HUES6 (cell line): Measurements from ENCODE around the gene MGLL.

Experiments used
- H3K27ac ChIP-seq: 2 replicates; pipeline ENCODE4 v1.7.0; 2013; ENCODE audit warnings: low read depth, mild to moderate bottlenecking, low read length, inconsistent platforms
- H3K27me3 ChIP-seq: 2 replicates; pipeline ENCODE4 v1.6.1; 2013; ENCODE audit warnings: low read length; ENCODE audit not compliant: control insufficient read depth, insufficient read depth
- H3K36me3 ChIP-seq: 2 replicates; pipeline ENCODE4 v1.6.1; 2013; ENCODE audit warnings: low read length; ENCODE audit not compliant: control insufficient read depth, insufficient read depth
- H3K4me1 ChIP-seq: 2 replicates; pipeline ENCODE4 v1.6.1; 2013; ENCODE audit warnings: low read length; ENCODE audit not compliant: control insufficient read depth, insufficient read depth
- H3K4me3 ChIP-seq: 2 replicates; pipeline ENCODE4 v1.5.1; 2013; ENCODE audit warnings: low read depth, low read length
- H3K9ac ChIP-seq: one replicate; pipeline ENCODE4 v1.6.1; 2013; ENCODE audit warnings: mild to moderate bottlenecking, low read length
- H3K9me3 ChIP-seq: 2 replicates; pipeline ENCODE4 v1.6.1; 2013; ENCODE audit warnings: low read depth, low read length; ENCODE audit not compliant: control insufficient read depth, insufficient read depth

The MGLL gene

DNA sequence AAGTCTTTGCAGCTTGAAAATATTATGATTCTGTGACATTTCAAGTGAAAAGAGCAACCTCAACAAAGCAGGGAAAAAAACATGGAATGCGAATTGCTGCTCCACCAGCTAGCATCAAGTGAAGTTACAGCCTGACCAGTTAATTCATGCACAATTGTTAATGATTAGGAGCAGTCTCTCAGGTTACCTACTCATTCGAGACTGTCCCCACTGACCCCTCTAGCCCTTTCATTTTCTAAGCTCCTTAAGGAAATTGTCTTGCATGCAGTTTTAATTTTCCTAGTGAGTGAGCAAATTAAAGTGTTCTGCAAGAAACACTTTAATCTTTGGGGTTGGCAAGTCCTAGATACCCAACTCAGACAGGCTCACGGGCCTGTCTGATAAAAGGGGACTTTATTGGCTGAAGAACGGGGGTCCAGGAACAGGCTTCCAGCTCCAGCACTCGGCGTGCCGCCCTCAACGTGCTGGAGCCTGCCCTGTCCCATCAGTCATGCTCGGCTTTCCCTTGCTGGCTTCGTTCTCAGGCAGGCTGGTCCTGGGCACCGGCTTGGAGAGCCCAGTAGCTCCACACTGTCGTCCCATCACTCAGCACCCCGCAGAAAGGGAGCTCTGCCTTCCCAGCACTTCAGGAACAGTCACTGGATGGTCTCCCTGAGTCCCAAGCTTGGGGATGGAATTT lies 175.0 kb downstream of the MGLL start:
- no peak overlapping the region for H3K9ac ChIP-seq
- H3K27ac ChIP-seq: no peak overlapping the region
- H3K27me3 ChIP-seq: no peaks in the 10 kb centered on the region
- no peaks in the 10 kb centered on the region for H3K36me3 ChIP-seq
- peaks cover 4% of the 10 kb centered on the region; the same call in 1 of the 2 replicates for H3K4me1 ChIP-seq
- no peaks in the 10 kb centered on the region for H3K9me3 ChIP-seq
- H3K4me3 ChIP-seq: no peak overlapping the region

DNA sequence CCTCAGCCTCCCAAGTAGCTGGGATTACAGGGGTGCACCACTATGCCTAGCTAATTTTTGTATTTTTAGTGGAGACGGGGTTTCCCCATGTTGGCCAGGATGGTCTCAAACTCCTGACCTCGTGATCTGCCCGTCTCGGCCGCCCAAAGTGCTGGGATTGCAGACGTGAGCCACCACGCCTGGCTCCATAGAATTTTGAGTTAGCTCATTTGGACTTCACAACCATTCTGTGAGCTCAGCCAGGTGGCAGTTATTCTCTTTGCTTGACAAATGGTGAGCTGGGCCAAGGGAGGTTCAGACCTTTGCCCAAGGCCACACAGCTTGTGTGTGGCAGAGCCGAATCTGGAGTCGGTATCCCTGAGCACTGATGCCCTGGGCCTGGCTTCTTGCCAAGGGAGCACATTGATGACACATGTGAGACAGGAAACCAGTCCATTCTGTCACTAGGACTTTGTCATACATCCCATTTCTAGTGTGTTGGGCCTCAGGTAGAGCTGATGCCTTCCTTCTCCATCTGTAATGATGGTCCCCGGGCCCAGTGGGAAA lies 175.7 kb downstream of the MGLL start:
- Histone ChIP-seq H3K4me3 (no peak overlapping the region), H3K27ac (no peak overlapping the region), H3K27me3 (no peaks in the 10 kb centered on the region), H3K4me1 (0 out of 2 replicates have a peak, but pooled peaks cover 4% of the 10 kb centered on the region), H3K9ac (no peak overlapping the region), H3K9me3 (no peaks in the 10 kb centered on the region), H3K36me3 (no peaks in the 10 kb centered on the region)

DNA sequence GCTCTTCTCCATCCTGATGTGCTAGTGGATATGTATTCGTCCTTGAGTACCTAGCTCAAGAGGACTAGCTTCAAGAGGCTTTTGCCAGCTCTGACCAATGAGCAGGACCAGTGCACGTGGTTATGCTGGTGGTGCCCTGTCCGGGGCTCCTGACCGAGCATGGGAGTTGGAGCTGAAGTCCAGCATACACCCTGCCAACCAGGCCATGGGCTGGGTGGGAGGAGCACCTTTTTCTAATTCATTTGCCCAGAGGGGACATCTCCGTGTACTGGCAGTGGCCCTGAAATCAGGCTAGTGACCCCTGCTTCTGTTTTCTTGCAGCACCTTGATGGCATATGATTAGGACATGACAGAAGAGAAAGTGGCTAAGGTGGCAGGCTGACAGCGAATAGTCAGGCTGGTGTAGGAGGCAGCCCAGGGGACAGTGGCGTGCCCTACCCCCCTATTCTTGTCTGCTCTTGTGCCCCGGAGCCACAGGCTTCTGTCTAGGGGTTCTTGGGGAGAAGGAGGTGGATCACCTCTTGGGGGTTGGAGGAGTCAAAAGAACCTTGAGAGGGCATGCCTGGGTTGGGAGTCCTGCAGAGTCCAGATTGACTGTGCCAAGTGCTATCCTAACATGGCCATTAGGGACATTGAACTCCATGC lies 176.8 kb downstream of the MGLL start:
- no peaks in the 10 kb centered on the region for H3K27me3 ChIP-seq
- H3K27ac ChIP-seq: no peak overlapping the region
- 0 out of 2 replicates have a peak, but pooled peaks cover 4% of the 10 kb centered on the region for H3K4me1 ChIP-seq
- H3K9ac ChIP-seq: no peak overlapping the region
- no peak overlapping the region for H3K4me3 ChIP-seq
- no peaks in the 10 kb centered on the region for H3K9me3 ChIP-seq
- no peaks in the 10 kb centered on the region for H3K36me3 ChIP-seq

DNA sequence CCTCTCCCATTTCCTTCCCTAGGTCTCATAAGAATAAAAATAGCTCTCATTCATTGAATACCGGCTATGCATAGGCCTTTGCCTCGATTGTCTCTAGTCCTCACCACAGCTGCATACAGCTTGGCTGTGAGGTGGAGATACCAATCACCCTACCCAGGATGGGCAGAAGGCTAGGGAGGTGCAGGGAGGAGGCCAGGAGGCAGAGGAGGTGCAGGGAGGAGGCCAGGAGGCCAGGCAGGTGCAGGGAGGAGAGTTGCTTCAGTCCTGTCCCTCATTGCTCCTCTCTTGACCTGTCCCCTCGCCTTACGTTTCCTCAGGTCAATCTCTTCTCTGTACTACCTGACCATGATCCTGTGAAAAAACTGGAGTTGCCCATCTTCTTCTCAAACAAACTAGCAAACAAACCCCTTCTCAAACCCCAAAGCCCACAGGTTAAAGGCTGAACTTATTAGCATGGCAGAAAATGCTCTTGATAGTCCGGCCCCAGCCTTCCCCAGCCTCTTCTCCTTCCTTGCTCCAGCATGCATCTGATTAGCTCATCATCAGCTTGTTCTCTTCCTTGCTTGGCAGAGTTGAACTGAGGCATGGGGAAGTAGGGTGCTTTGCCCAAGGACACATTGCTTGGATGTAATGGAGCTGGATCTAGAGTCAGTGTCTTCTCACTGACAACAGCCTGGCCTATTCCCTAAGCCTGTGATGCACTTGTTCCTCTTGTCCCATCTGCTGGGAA lies 177.5 kb downstream of the MGLL start:
- Histone ChIP-seq H3K4me1 (0 out of 2 replicates have a peak, but pooled peaks cover 4% of the 10 kb centered on the region), H3K9me3 (no peaks in the 10 kb centered on the region), H3K9ac (no peak overlapping the region), H3K27me3 (no peaks in the 10 kb centered on the region), H3K27ac (no peak overlapping the region), H3K36me3 (no peaks in the 10 kb centered on the region), H3K4me3 (no peak overlapping the region)

DNA sequence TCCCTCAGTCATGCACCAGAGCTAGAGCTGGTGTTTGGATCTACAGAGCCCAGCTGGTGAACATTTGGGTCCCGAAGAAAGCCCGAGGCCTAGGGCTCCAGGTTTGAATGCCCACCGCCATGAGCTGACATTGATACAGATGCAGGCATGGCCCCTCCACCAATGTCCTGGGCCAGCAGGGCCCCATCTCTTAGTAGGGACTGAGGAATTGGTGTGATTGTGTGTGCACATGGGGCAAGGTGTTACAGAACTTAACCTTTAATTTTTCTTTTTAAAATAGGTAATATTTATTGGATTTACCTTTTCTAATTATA lies 182.3 kb downstream of the MGLL start:
- Histone ChIP-seq H3K4me1 (0 out of 2 replicates have a peak, but pooled peaks cover 4% of the 10 kb centered on the region), H3K4me3 (no peak overlapping the region), H3K27me3 (no peaks in the 10 kb centered on the region), H3K9me3 (no peaks in the 10 kb centered on the region), H3K9ac (no peak overlapping the region), H3K27ac (no peak overlapping the region), H3K36me3 (no peaks in the 10 kb centered on the region)

DNA sequence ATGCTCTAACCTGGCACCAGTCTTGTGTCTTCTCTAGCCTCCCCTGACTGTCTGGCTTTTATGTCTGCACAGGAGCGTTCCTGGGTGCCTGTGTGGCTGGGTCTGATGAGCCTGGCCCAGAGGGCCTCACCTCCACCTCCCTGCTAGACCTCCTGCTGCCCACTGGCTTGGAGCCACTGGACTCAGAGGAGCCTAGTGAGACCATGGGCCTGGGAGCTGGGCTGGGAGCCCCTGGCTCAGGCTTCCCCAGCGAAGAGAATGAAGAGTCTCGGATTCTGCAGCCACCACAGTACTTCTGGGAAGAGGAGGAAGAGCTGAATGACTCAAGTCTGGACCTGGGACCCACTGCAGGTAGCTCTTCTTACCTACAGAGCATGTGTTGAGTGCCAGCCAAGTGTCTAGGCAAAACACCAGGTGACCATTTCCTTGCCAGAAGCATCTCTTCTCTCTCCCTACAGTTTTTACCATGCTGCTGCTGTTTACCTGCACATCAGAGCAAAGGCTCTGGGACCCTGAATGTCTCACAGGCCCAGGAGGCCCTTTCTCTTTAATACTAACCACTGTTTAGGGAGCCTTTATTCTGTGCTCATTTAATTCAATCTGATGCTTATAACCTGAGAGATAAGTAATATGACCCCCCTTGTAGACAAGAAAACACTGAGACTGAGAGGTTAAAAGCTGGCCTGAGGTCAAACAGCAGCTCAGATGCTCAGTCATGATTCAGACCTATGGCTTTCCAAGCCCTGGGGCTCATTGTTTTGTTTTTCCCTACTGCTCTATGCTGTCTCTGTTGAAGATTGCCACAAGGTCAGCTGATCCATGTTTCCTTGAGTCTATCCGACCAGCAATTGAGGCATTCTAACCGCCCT lies 182.9 kb downstream of the MGLL start:
- Histone ChIP-seq H3K4me3 (no peak overlapping the region), H3K9ac (no peak overlapping the region), H3K27me3 (no peaks in the 10 kb centered on the region), H3K4me1 (0 out of 2 replicates have a peak, but pooled peaks cover 3% of the 10 kb centered on the region), H3K36me3 (no peaks in the 10 kb centered on the region), H3K27ac (no peak overlapping the region), H3K9me3 (no peaks in the 10 kb centered on the region)
